DND-41 (cell line): ENCODE data around the gene WNK2.

Experiments used
- ATAC-seq: fragments of 200-7000 bp; cut with Tn5 transposase; 3 replicates; pipeline ENCODE4 v1.9.1; 2021; ENCODE audit warnings: low read depth; ENCODE audit not compliant: insufficient read depth
- DNase-seq: peaks from one replicate; pipeline ENCODE4 v3.0.0-alpha.2; 2020
- H2AFZ ChIP-seq: 2 replicates; pipeline ENCODE4 v1.6.0; 2012; ENCODE audit warnings: low read depth, low read length
- H3K27ac ChIP-seq: 2 replicates; pipeline ENCODE4 v1.5.1; 2012; ENCODE audit warnings: low read length, inconsistent platforms
- H3K27me3 ChIP-seq: fragments of 200-600 bp; sonication (generic); 2 replicates; pipeline ENCODE4 v1.6.0; 2012; ENCODE audit warnings: low read length, mild to moderate bottlenecking, inconsistent platforms; ENCODE audit not compliant: insufficient read depth, poor library complexity
- H3K36me3 ChIP-seq: 2 replicates; pipeline ENCODE4 v1.5.1; 2012; ENCODE audit warnings: low read length, inconsistent platforms; ENCODE audit not compliant: insufficient read depth
- H3K4me1 ChIP-seq: 2 replicates; pipeline ENCODE4 v1.5.1; 2012; ENCODE audit warnings: mild to moderate bottlenecking, low read length; ENCODE audit not compliant: insufficient read depth
- H3K4me2 ChIP-seq: 2 replicates; pipeline ENCODE4 v1.6.0; 2012; ENCODE audit warnings: mild to moderate bottlenecking, moderate library complexity, low read length, inconsistent platforms; ENCODE audit not compliant: insufficient read depth
- H3K4me3 ChIP-seq, 2 experiments: fragments of 200-600 bp in 1 of 2; shearing (Covaris generic) in 1 of 2; 2 replicates each; pipeline ENCODE4 v1.5.1; 2012 to 2016; ENCODE audit warnings: inconsistent platforms in 2 of 2, low read length in 2 of 2, mild to moderate bottlenecking in 2 of 2, low read depth in 1 of 2, moderate library complexity in 1 of 2
- H3K79me2 ChIP-seq: 2 replicates; pipeline ENCODE4 v1.6.0; 2012; ENCODE audit warnings: low read length, inconsistent platforms; ENCODE audit not compliant: insufficient read depth
- H3K9ac ChIP-seq: 2 replicates; pipeline ENCODE4 v1.6.0; 2012; ENCODE audit warnings: low read depth, mild to moderate bottlenecking, inconsistent platforms, low read length, moderate library complexity
- H3K9me3 ChIP-seq: 2 replicates; pipeline ENCODE4 v1.5.1; 2012; ENCODE audit warnings: low read length, moderate library complexity, mild to moderate bottlenecking, inconsistent platforms; ENCODE audit not compliant: insufficient read depth, severe bottlenecking
- H4K20me1 ChIP-seq: 2 replicates; pipeline ENCODE4 v1.6.0; 2012; ENCODE audit warnings: low read length; ENCODE audit not compliant: insufficient read depth
- EZH2 ChIP-seq: IDR thresholded peaks from 3 replicates; pipeline ENCODE4 v1.6.1; 2012; ENCODE audit warnings: borderline replicate concordance, low read depth, mild to moderate bottlenecking, moderate library complexity, low read length, inconsistent platforms; ENCODE audit not compliant: severe bottlenecking
- TF ChIP-seq, protein P1 (sequence below): IDR thresholded peaks from 2 replicates; pipeline ENCODE4 v1.5.1; 2012; ENCODE audit warnings: borderline replicate concordance, low read length, moderate library complexity, mild to moderate bottlenecking; ENCODE audit not compliant: poor library complexity, severe bottlenecking; ENCODE audit errors: extremely low read depth

The WNK2 gene

DNA sequence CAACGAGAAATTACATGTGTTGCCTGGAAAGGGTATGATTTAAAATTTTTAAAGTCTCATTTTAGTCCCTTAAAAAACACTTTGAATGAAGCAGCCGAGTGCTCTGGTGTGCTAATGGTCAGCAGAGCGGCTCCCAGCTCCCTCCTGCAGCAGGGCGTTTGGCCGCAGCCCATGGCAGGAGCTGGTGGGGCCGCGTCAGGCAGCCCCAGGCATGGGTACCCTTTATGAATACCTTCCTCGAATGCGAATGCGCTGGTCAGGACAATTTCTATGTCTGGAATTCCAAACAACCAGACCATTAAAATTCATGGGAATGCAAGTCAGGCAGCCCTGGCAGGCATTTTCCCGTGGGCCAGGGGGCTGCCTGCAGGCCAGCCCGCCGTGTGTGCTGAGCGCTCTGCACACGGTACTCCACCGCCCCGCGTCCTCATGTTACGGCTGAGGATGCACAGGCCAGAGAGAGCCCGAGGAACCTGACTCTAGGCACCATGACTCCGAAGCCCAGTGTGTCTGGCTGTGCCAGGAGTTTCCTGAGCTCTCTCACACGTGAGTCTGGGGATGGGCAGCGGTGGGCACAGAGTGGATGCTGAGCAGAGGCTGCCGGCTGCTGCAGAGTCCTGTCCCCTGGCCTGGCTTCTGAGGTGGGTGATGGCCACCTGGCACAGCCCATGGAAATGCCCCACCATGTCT lies 123.7 kb downstream of the WNK2 start:
- Histone ChIP-seq H3K4me3 (no peak overlapping the region), H3K79me2 (no peaks in the 10 kb centered on the region), H2AFZ (no peak overlapping the region), H3K9me3 (no peaks in the 10 kb centered on the region), H3K36me3 (no peaks in the 10 kb centered on the region), H3K4me2 (no peak overlapping the region), H4K20me1 (no peaks in the 10 kb centered on the region), H3K27me3 (no peaks in the 10 kb centered on the region), H3K4me1 (no peaks in the 10 kb centered on the region), H3K27ac (no peak overlapping the region), H3K9ac (no peak overlapping the region)
- ATAC-seq (no peak), DNase-seq (no peak)
- TF ChIP-seq EZH2: no peak
- TF ChIP-seq, protein P1, sequence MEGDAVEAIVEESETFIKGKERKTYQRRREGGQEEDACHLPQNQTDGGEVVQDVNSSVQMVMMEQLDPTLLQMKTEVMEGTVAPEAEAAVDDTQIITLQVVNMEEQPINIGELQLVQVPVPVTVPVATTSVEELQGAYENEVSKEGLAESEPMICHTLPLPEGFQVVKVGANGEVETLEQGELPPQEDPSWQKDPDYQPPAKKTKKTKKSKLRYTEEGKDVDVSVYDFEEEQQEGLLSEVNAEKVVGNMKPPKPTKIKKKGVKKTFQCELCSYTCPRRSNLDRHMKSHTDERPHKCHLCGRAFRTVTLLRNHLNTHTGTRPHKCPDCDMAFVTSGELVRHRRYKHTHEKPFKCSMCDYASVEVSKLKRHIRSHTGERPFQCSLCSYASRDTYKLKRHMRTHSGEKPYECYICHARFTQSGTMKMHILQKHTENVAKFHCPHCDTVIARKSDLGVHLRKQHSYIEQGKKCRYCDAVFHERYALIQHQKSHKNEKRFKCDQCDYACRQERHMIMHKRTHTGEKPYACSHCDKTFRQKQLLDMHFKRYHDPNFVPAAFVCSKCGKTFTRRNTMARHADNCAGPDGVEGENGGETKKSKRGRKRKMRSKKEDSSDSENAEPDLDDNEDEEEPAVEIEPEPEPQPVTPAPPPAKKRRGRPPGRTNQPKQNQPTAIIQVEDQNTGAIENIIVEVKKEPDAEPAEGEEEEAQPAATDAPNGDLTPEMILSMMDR: no peak

DNA sequence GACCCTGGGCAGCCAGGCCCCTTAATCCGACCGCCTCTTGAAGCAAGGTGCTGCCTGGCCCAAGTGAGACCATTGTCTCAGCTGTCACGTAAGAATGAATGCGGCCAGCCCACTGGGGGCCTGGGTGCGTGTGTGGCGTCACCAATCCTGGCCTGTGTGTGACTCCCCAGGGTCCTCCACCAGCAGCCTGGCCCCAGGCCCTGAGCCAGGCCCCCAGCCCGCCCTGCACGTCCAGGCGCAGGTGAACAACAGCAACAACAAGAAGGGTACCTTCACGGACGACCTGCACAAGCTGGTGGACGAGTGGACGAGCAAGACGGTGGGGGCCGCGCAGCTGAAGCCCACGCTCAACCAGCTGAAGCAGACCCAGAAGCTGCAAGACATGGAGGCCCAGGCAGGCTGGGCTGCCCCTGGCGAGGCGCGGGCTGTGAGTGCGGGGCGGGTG lies 124.2 kb downstream of the WNK2 start:
- TF ChIP-seq, protein P1: no peak
- TF ChIP-seq EZH2: no peak
- DNase-seq: no peak
- Histone ChIP-seq H2AFZ (no peak overlapping the region), H3K36me3 (no peaks in the 10 kb centered on the region), H3K27ac (no peak overlapping the region), H3K79me2 (no peaks in the 10 kb centered on the region), H3K4me1 (no peaks in the 10 kb centered on the region), H3K4me2 (no peak overlapping the region), H3K9me3 (no peaks in the 10 kb centered on the region), H4K20me1 (no peaks in the 10 kb centered on the region), H3K27me3 (no peaks in the 10 kb centered on the region), H3K9ac (no peak overlapping the region), H3K4me3 (no peak overlapping the region)
- ATAC-seq: no peak

GRCh38 chr9:93308676-93309075 lies 124.7 kb downstream of the WNK2 start:
- no peak overlapping the region for H3K9ac ChIP-seq
- no peaks in the 10 kb centered on the region for H3K4me1 ChIP-seq
- TF ChIP-seq, protein P1: no peak
- no peak for TF ChIP-seq EZH2
- no peak overlapping the region for H3K4me3 ChIP-seq
- H2AFZ ChIP-seq: no peak overlapping the region
- DNase-seq (no peak), ATAC-seq (no peak)
- no peak overlapping the region for H3K4me2 ChIP-seq
- H3K27ac ChIP-seq: no peak overlapping the region
- H3K27me3 ChIP-seq: no peaks in the 10 kb centered on the region
- H3K36me3 ChIP-seq: no peaks in the 10 kb centered on the region
- H4K20me1 ChIP-seq: no peaks in the 10 kb centered on the region
- H3K9me3 ChIP-seq: no peaks in the 10 kb centered on the region
- H3K79me2 ChIP-seq: no peaks in the 10 kb centered on the region
